H1 (cell line): ENCODE data around the gene EIF4A3. TPM values are rescaled to one million over a fixed set of nuclear protein-coding genes. Genes with fewer than 3 reads are reported as not detected.

ENCODE experiments used
- CTCF ChIA-PET: fragments of 300-600 bp; sonication (Branson Sonifier 250); formaldehyde crosslinking; loops from one replicate; lab custom pipeline; 2021; ENCODE audit not compliant: partially characterized antibody; lab: Charles Lee
- POLR2A ChIA-PET: fragments of 300-600 bp; sonication (Branson Sonifier 250); formaldehyde crosslinking; loops from one replicate; lab custom pipeline; 2021; ENCODE audit warnings: inconsistent platforms; ENCODE audit not compliant: partially characterized antibody; lab: Charles Lee
- DNase-seq, 2 experiments: peaks; one replicate each; pipeline versions ENCODE4 v3.0.0 to v3.0.0-alpha.2; 2010 to 2022; ENCODE audit warnings: low spot score in 2 of 2, low read depth in 1 of 2, mixed read lengths in 1 of 2
- FAIRE-seq: peaks from 2 replicates; lab custom pipeline; 2011; peaks lifted over from hg19 to GRCh38; lab: Jason Lieb, UNC
- H2AFZ ChIP-seq: 2 replicates; pipeline ENCODE4 v1.8.1; 2012; ENCODE audit warnings: low read length, inconsistent platforms
- H2AK5ac ChIP-seq: 2 replicates; pipeline ENCODE4 v1.6.1; 2013; ENCODE audit warnings: low read depth, low read length
- H2BK120ac ChIP-seq: replicated peaks from 2 replicates; pipeline ENCODE3; 2013; ENCODE audit warnings: low read depth, low read length, inconsistent platforms
- H2BK12ac ChIP-seq: 2 replicates; pipeline ENCODE4 v1.6.1; 2013; ENCODE audit warnings: low read depth, low read length
- H2BK15ac ChIP-seq: 2 replicates; pipeline ENCODE4 v1.6.1; 2013; ENCODE audit warnings: low read length
- H2BK20ac ChIP-seq: 2 replicates; pipeline ENCODE4 v1.6.1; 2013; ENCODE audit warnings: low read length
- H2BK5ac ChIP-seq: 2 replicates; pipeline ENCODE4 v1.6.1; 2013; ENCODE audit warnings: low read depth, low read length
- H3K14ac ChIP-seq: 2 replicates; pipeline ENCODE4 v1.6.1; 2013; ENCODE audit warnings: inconsistent platforms; ENCODE audit not compliant: insufficient read length
- H3K18ac ChIP-seq: 2 replicates; pipeline ENCODE4 v1.6.1; 2013; ENCODE audit warnings: low read length; ENCODE audit errors: extremely low read depth
- H3K23ac ChIP-seq: 2 replicates; pipeline ENCODE4 v1.6.1; 2013; ENCODE audit warnings: inconsistent platforms; ENCODE audit not compliant: insufficient read length
- H3K23me2 ChIP-seq: 2 replicates; pipeline ENCODE4 v1.6.1; 2013; ENCODE audit warnings: low read depth, low read length
- H3K27ac ChIP-seq: 2 replicates; pipeline ENCODE4 v1.6.1; 2011; ENCODE audit warnings: low read depth, low read length, inconsistent platforms
- H3K27me3 ChIP-seq, 4 experiments: replicated peaks in 1 of 4; 1 replicate in 1 of 4; 2 replicates in 3 of 4; pipeline versions ENCODE4 v1.6.1 to v1.8.1; 2011 to 2013; ENCODE audit warnings: low read length in 3 of 4, mild to moderate bottlenecking in 3 of 4, inconsistent platforms in 2 of 4, mixed read lengths in 2 of 4, moderate library complexity in 1 of 4; ENCODE audit not compliant: control insufficient read depth in 3 of 4, insufficient read depth in 3 of 4; ENCODE audit errors: extremely low read depth in 1 of 4
- H3K36me3 ChIP-seq, 4 experiments: 2 replicates each; pipeline versions ENCODE4 v1.6.1 to v1.8.1; 2011 to 2013; ENCODE audit warnings: mild to moderate bottlenecking in 4 of 4, low read length in 3 of 4, moderate library complexity in 2 of 4, control low read depth in 1 of 4, inconsistent platforms in 1 of 4; ENCODE audit not compliant: insufficient read depth in 4 of 4, control insufficient read depth in 2 of 4
- H3K4ac ChIP-seq: replicated peaks from 2 replicates; pipeline ENCODE3; 2013; ENCODE audit warnings: low read length, low read depth, mixed read lengths, inconsistent platforms; ENCODE audit not compliant: insufficient read length
- H3K4me1 ChIP-seq, 4 experiments: replicated peaks in 1 of 4; 1 replicate in 1 of 4; 2 replicates in 3 of 4; pipeline versions ENCODE4 v1.6.1 to v1.8.1; 2011 to 2013; ENCODE audit warnings: low read length in 3 of 4, inconsistent platforms in 2 of 4, mixed read lengths in 1 of 4; ENCODE audit not compliant: insufficient read depth in 4 of 4, control insufficient read depth in 3 of 4
- H3K4me2 ChIP-seq, 2 experiments: 2 replicates each; pipeline versions ENCODE4 v1.6.1 to v1.8.1; 2011 to 2013; ENCODE audit warnings: low read depth in 2 of 2, low read length in 2 of 2, control low read depth in 1 of 2, inconsistent platforms in 1 of 2, mild to moderate bottlenecking in 1 of 2; ENCODE audit not compliant: insufficient read depth in 1 of 2
- H3K4me3 ChIP-seq, 4 experiments: fragments of 200-600, 300-600 bp in 1 of 4; sonication (generic), shearing (Covaris generic), sonication (Bioruptor Twin) in 1 of 4; 2 replicates each; pipeline versions ENCODE4 v1.5.1 to v1.8.1; 2011 to 2016; ENCODE audit warnings: low read length in 4 of 4, low read depth in 3 of 4, control low read depth in 2 of 4, inconsistent platforms in 2 of 4, mild to moderate bottlenecking in 2 of 4, mixed read lengths in 1 of 4, moderate library complexity in 1 of 4; ENCODE audit not compliant: insufficient read depth in 2 of 4; ENCODE audit errors: extremely low read depth in 1 of 4
- H3K56ac ChIP-seq: replicated peaks from 2 replicates; pipeline ENCODE3; 2013; ENCODE audit warnings: low read depth, mild to moderate bottlenecking, mixed read lengths, low read length, inconsistent platforms; ENCODE audit not compliant: insufficient read length
- H3K79me1 ChIP-seq: 2 replicates; pipeline ENCODE4 v1.6.1; 2013; ENCODE audit warnings: low read depth, low read length, control low read depth
- H3K79me2 ChIP-seq, 2 experiments: 2 replicates each; pipeline versions ENCODE4 v1.6.1 to v1.8.1; 2012 to 2013; ENCODE audit warnings: low read length in 2 of 2, mild to moderate bottlenecking in 2 of 2, inconsistent platforms in 1 of 2; ENCODE audit not compliant: insufficient read depth in 2 of 2, control insufficient read depth in 1 of 2
- H3K9ac ChIP-seq, 4 experiments: replicated peaks in 1 of 4; 1 replicate in 1 of 4; 2 replicates in 3 of 4; pipeline versions ENCODE4 v1.6.1 to v1.8.1; 2011 to 2013; ENCODE audit warnings: low read depth in 3 of 4, low read length in 3 of 4, control low read depth in 2 of 4, mild to moderate bottlenecking in 2 of 4, moderate library complexity in 2 of 4, inconsistent platforms in 1 of 4; ENCODE audit errors: extremely low read depth in 1 of 4
- H3K9me3 ChIP-seq, 2 experiments: 2 replicates each; pipeline versions ENCODE4 v1.6.1 to v1.8.1; 2012 to 2013; ENCODE audit warnings: mild to moderate bottlenecking in 2 of 2, moderate library complexity in 2 of 2, control low read depth in 1 of 2, inconsistent platforms in 1 of 2, low read depth in 1 of 2, low read length in 1 of 2, mixed read lengths in 1 of 2; ENCODE audit not compliant: insufficient read depth in 2 of 2
- H4K20me1 ChIP-seq, 2 experiments: replicated peaks in 1 of 2; 2 replicates each; pipeline versions ENCODE3 to v1.8.1; 2011 to 2013; ENCODE audit warnings: inconsistent platforms in 2 of 2, low read length in 2 of 2, mild to moderate bottlenecking in 1 of 2; ENCODE audit not compliant: insufficient read depth in 2 of 2, control insufficient read depth in 1 of 2
- H4K5ac ChIP-seq: 2 replicates; pipeline ENCODE4 v1.6.1; 2013; ENCODE audit warnings: low read length, low read depth, mixed read lengths, inconsistent platforms; ENCODE audit not compliant: insufficient read length
- H4K8ac ChIP-seq: 2 replicates; pipeline ENCODE4 v1.8.0; 2013; ENCODE audit warnings: mild to moderate bottlenecking, moderate library complexity, low read length, inconsistent platforms; ENCODE audit not compliant: insufficient read depth; ENCODE audit errors: extremely low read depth
- H4K91ac ChIP-seq: replicated peaks from 2 replicates; pipeline ENCODE3; 2013; ENCODE audit warnings: low read length, mixed read lengths, inconsistent platforms; ENCODE audit not compliant: insufficient read length
- JUND ChIP-seq: IDR thresholded peaks from 2 replicates; pipeline ENCODE4 v1.6.1; 2011; ENCODE audit warnings: mild to moderate bottlenecking, improper control_type of control experiment, low read length
- SP2 ChIP-seq: IDR thresholded peaks from 2 replicates; pipeline ENCODE4 v1.6.1; 2012; ENCODE audit warnings: mild to moderate bottlenecking, low read length, inconsistent platforms
- WGBS, 2 experiments: shearing (Covaris generic) in 1 of 2; methylation state at CpG; one replicate each; pipeline versions ENCODE4 v1.1.6 to v1.1.7; 2013 to 2015; ENCODE audit warnings: low lambda C conversion rate in 2 of 2, mixed read lengths in 2 of 2, inconsistent platforms in 1 of 2, low coverage in 1 of 2, missing lambda C conversion rate in 1 of 2; ENCODE audit not compliant: insufficient replicate concordance in 2 of 2, insufficient coverage in 1 of 2, insufficient read length in 1 of 2; ENCODE audit errors: extremely low coverage in 1 of 2, missing lambda C conversion rate in 1 of 2; 5-methylcytosine and 5-hydroxymethylcytosine counted together
- polyA plus RNA-seq, 7 experiments: library from polyadenylated mRNA; depleted of rRNA in 3 of 7; stranded (reverse) in 5 of 7; unstranded in 2 of 7; fragments of >200 nt in 5 of 7; fragments of 200-250 nt in 2 of 7; gene quantifications; 1 replicate in 5 of 7; 2 replicates in 1 of 7; 4 replicates in 1 of 7; pipeline versions ENCODE4 v1.2.1 to v1.2.3, GENCODE V29; 2011 to 2013; ENCODE audit warnings: missing spikeins in 2 of 7, mixed read lengths in 2 of 7
- total RNA-seq: library from RNA; stranded (reverse); fragmentation: NEBNext Ultra II Directional; extraction: Animal tissue kit (Norgen Biotek cat#: 25700); gene quantifications from 2 replicates; pipeline ENCODE4 v1.2.1, GENCODE V29; 2021

Gene EIF4A3
- total and polyA plus RNA-seq, 2 of the 8 experiments (the other 6 are each of a cell fraction or from before 2014, with no cell fraction given), result 142 to 146 TPM

- no peak overlapping the region for H4K91ac ChIP-seq
- no peak for DNase-seq
- H3K56ac ChIP-seq, result no peak overlapping the region
- H3K4me2 ChIP-seq, result no peak overlapping the region
- H3K23ac ChIP-seq, result no peak overlapping the region
- no peak overlapping the region for H2BK5ac ChIP-seq
- H3K36me3 ChIP-seq, result no peaks in the 10 kb centered on the region
- H3K14ac ChIP-seq, result no peak overlapping the region
- FAIRE-seq, result no peak
- TF ChIP-seq SP2 (no peak), JUND (no peak)
- no peak overlapping the region; a peak in 1 of 7 replicates for H3K9ac ChIP-seq
- H4K8ac ChIP-seq, result peak overlapping the region; percentile 43; the same call in 1 of the 2 replicates
- no peak overlapping the region for H3K18ac ChIP-seq
- no peak overlapping the region for H3K4ac ChIP-seq
- H2BK12ac ChIP-seq, result no peak overlapping the region
- no peak overlapping the region for H2AK5ac ChIP-seq
- CTCF ChIA-PET, result interaction anchor here (0.7 to 8.9 kb wide), 12 partner anchors 8 to 181 kb away, joined by 3 to 73 read pairs (median 4); no protein-coding TSS in a partner anchor
- no peaks in the 10 kb centered on the region for H3K9me3 ChIP-seq
- no peaks in the 10 kb centered on the region for H3K23me2 ChIP-seq
- no peak overlapping the region for H2BK120ac ChIP-seq
- H3K79me1 ChIP-seq, result no peaks in the 10 kb centered on the region; the same call in 1 of the 2 replicates
- 83% methylated on average over 10 of the region's 10 CpGs; no CpG with 5 or more reads in 1 of the 2 experiments for WGBS, 2 experiments
- no peak overlapping the region for H3K4me3 ChIP-seq
- H3K27ac ChIP-seq, result no peak overlapping the region
- no peak overlapping the region for H2BK20ac ChIP-seq
- H2AFZ ChIP-seq, result no peak overlapping the region
- H4K20me1 ChIP-seq, result no peaks in the 10 kb centered on the region
- H3K4me1 ChIP-seq, result no peaks in the 10 kb centered on the region
- H4K5ac ChIP-seq, result no peak overlapping the region
- no peaks in the 10 kb centered on the region for H3K79me2 ChIP-seq
- POLR2A ChIA-PET, result interaction anchor here (0.6 kb wide), 1 partner anchor 162 kb away, joined by 3 read pairs; no protein-coding TSS in a partner anchor
- H2BK15ac ChIP-seq, result 0 out of 2 replicates have a peak overlapping the region, but pooled peaks have one; percentile 46
- no peaks in the 10 kb centered on the region for H3K27me3 ChIP-seq
These were observed 37.4 kb upstream of the EIF4A3 start for GRCh38 chr17:80184423-80184714.
